ENCODE data around the gene DOCK2.

DNA sequence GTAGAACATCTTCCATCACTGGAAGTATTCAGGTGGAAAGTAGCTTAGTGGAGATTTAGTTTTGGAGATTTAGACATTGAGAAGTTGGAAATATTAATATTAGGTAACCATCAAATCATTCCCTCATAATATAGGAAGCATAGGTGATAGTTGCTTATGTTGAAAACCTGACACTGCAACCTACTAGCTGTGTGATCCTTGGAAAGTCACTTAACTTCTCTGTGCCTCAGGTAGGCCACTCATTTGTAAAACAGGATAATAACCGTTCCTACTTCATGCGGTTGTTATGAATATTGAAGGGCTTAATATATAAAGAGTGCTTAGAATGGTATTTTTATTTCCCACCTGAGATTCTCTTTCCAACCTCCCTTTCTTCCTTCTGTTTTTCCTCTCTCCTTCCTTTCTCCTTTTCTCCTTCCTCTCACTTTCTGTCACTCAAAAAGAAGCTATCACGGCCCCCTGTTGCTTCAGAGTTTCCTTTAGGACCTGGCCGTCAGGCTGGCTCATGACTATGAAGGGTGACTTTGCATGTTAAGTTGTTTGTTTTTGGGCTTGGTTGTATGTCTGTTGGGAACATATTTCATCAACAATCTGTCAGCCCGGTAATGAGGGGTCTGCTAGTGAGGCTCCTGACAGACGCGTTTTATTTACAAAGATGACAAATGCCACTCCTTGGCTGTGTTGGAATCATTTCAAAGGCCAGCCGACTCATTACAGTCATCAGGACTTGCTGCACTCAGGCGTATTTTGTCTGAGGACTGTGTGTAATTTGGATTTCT is 31.0 kb downstream of the DOCK2 start:
- TF ChIP-seq, protein P1, sequence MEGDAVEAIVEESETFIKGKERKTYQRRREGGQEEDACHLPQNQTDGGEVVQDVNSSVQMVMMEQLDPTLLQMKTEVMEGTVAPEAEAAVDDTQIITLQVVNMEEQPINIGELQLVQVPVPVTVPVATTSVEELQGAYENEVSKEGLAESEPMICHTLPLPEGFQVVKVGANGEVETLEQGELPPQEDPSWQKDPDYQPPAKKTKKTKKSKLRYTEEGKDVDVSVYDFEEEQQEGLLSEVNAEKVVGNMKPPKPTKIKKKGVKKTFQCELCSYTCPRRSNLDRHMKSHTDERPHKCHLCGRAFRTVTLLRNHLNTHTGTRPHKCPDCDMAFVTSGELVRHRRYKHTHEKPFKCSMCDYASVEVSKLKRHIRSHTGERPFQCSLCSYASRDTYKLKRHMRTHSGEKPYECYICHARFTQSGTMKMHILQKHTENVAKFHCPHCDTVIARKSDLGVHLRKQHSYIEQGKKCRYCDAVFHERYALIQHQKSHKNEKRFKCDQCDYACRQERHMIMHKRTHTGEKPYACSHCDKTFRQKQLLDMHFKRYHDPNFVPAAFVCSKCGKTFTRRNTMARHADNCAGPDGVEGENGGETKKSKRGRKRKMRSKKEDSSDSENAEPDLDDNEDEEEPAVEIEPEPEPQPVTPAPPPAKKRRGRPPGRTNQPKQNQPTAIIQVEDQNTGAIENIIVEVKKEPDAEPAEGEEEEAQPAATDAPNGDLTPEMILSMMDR (IDR thresholded peaks at IDR 0.05; ENCODE audit: low read depth, low read length, poor library complexity, severe bottlenecking): no peak
- no peak for TF ChIP-seq EZH2phosphoT487 (IDR thresholded peaks at IDR 0.05; ENCODE audit: borderline replicate concordance, low read length)

Measured in DOHH2 (cell line).